Measurements from ENCODE around the gene MFSD12. TPM values are rescaled to one million over a fixed set of nuclear protein-coding genes. Genes with fewer than 3 reads are reported as not detected.

MFSD12 gene
- total RNA-seq, 4 donors from 2014 or later, result 76.5 to 146 (median 104) TPM

DNA sequence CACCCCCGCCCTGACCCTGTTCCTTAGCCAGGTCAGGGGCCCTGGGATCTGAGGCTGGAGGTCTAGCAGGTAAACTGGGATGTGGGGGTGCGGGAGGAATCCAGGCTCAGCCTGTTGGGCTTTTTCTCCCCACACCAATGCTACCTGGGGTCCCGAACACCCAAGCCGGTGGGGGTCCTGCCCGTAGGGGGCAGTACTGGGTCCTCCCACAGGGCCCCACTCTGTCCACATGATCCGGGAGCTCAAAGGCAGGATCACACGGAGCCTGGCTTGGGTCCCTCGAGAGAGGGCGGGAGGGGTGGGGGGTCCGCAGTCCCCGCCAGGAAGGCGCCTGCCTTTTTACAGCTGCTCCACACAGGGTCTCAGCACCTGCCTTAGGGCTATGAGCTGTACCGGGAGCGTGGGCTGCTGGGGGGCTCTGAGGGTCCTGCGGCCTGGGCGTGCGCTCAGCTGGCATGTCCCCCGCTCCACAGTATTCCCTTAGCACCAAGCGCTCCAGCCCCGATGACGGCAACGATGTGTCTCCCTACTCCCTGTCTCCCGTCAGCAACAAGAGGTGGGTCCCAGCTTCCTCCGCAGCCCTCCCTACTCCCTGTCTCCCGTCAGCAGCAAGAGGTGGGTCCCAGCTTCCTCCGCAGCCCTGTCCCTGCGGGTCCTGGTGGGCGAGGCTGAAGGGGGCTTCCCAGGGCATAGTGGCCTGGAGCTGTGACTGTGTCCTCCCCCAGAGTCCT, 30.7 kb downstream of the MFSD12 start:
- TF ChIP-seq POLR2A (IDR thresholded peaks at IDR 0.05), result no peak
- TF ChIP-seq, protein P1, sequence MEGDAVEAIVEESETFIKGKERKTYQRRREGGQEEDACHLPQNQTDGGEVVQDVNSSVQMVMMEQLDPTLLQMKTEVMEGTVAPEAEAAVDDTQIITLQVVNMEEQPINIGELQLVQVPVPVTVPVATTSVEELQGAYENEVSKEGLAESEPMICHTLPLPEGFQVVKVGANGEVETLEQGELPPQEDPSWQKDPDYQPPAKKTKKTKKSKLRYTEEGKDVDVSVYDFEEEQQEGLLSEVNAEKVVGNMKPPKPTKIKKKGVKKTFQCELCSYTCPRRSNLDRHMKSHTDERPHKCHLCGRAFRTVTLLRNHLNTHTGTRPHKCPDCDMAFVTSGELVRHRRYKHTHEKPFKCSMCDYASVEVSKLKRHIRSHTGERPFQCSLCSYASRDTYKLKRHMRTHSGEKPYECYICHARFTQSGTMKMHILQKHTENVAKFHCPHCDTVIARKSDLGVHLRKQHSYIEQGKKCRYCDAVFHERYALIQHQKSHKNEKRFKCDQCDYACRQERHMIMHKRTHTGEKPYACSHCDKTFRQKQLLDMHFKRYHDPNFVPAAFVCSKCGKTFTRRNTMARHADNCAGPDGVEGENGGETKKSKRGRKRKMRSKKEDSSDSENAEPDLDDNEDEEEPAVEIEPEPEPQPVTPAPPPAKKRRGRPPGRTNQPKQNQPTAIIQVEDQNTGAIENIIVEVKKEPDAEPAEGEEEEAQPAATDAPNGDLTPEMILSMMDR (IDR thresholded peaks at IDR 0.05), result no peak
- Histone ChIP-seq H3K9me3 (no peaks in the 10 kb centered on the region), H3K4me3 (no peak overlapping the region), H3K36me3 (peaks cover 0 to 70% (median 0%) of the 10 kb centered on the region in 3 donors), H3K27me3 (no peaks in the 10 kb centered on the region), H3K27ac (no peak overlapping the region), H3K4me1 (no peaks in the 10 kb centered on the region)
- no peak for DNase-seq

DNA sequence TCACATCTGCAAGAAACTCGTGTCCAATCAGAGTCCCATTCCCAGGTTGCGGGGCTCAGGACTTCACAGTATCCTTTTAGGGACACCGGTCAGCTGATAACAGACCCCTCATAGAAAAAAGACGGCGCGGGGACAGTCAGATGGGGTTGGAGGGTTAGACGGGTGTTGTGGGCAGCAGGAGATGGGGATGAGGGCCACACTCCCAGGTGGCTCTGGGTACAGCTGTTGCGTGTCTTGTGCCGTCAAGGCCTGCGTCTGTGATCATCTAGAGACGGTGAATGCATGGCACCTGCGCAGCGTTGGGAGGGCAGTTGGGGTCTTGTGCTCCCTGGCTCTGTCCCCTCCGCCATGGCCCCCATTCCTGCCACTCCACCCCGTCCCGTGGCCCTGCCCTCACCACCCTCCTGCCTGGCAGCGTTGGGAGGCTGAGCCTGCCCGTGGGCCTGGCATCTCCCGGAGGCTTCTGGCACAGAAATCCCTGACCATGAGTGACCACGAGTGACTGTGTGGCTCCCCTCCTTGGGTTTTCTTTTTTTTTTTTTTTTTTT, 32.4 kb downstream of the MFSD12 start:
- TF ChIP-seq POLR2A (IDR thresholded peaks at IDR 0.05), result no peak
- TF ChIP-seq, protein P1 (IDR thresholded peaks at IDR 0.05), result no peak
- H3K9me3 ChIP-seq, result no peaks in the 10 kb centered on the region
- H3K4me3 ChIP-seq, result no peak overlapping the region
- no peak overlapping the region for H3K27ac ChIP-seq
- H3K36me3 ChIP-seq, result peaks cover 0 to 58% (median 0%) of the 10 kb centered on the region in 3 donors
- peaks cover 0 to 8% (median 1%) of the 10 kb centered on the region in 4 donors for H3K4me1 ChIP-seq
- no peaks in the 10 kb centered on the region for H3K27me3 ChIP-seq
- DNase-seq, result no peak

DNA sequence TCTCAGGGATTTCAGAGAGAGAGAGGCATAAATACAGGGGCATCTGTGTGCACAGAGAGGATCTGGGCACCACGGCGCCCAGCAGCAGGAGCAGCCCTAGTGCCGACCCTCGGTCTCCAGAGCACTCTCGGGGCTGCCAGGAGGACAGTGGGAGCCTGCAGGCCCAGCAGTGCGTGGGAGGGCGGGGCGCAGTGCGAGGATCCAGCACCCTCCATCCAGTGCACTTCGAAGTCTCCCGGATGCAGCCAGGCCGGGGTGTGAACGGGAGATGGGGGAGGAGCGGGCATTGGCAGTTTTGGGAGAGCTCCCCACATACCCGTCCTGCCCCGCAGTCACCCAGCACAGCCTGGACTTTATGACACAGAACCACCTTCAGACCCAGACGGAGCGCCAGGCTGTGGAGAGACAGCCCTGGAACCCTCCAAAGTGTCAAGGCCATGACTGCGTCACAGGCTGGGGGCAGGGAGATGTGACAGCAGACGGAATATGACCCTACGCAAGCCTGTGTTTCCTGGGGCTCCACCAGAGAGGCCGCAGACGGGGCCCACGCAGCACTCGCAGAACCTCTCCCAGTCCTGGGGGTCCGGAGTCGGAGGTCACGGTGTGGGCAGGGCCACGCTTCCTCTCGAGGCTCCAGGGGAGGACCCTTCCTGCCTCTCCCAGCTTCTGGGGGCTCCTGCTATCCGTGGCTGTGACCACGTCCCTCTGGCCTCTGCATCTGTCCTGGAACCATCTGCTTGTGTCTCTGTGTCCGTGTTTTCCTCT, 33.1 kb downstream of the MFSD12 start:
- no peak for TF ChIP-seq POLR2A (IDR thresholded peaks at IDR 0.05)
- TF ChIP-seq, protein P1 (IDR thresholded peaks at IDR 0.05), result no peak
- Histone ChIP-seq H3K27ac (no peak overlapping the region), H3K4me3 (no peak overlapping the region), H3K4me1 (peaks cover 0 to 14% (median 1%) of the 10 kb centered on the region in 4 donors), H3K9me3 (no peaks in the 10 kb centered on the region), H3K36me3 (peaks cover 0 to 64% (median 0%) of the 10 kb centered on the region in 3 donors), H3K27me3 (no peaks in the 10 kb centered on the region)
- no peak for DNase-seq

DNA sequence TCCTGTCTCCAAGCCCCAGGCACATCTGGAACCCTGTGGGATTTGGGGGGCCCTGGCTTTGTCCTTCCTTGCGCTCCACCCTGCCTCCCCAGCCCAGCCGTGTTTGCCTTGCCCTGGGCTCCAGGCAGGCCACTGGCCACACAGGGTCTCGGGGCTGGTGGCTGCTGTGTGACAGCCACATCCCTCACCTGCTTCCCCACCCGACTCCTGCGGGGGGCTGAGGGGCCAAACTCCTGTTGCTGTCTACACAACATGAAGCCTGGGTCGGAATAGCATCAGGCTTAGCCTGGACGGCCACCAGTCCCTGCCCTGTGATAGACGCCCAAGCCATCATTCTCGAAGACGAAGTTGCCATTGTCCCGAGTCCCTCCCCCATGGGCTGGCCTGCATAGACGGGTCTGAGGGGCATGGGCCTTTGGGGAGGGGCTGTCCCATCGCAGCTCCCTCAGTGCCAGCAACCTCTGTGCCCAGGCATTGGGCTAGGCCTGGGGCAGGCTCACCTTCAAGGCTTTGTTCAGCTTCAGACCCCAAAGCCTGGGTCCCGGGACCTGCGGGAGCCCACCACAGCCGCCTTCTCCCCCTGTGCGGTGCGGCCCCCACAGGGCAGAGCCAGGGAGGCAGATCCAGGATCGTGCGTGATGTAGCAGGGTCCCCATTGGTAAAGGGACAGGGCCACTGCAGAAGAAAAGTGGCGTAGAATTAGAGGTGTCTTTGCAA, 33.9 kb downstream of the MFSD12 start:
- Histone ChIP-seq H3K4me3 (no peak overlapping the region), H3K9me3 (no peaks in the 10 kb centered on the region), H3K4me1 (peaks cover 0 to 14% (median 1%) of the 10 kb centered on the region in 4 donors), H3K27ac (no peak overlapping the region), H3K27me3 (no peaks in the 10 kb centered on the region), H3K36me3 (peaks cover 0 to 69% (median 0%) of the 10 kb centered on the region in 3 donors)
- no peak for TF ChIP-seq POLR2A (IDR thresholded peaks at IDR 0.05)
- TF ChIP-seq, protein P1 (IDR thresholded peaks at IDR 0.05), result no peak
- DNase-seq, result no peak
